Loucy (cell line): Measurements from ENCODE around the gene MKI67.

ENCODE experiments used
- H2AFZ ChIP-seq: fragments of 200-600 bp; sonication (generic); 2 replicates; pipeline ENCODE4 v1.6.0; 2016; ENCODE audit warnings: antibody characterized with exemption, mild to moderate bottlenecking, low read length, moderate library complexity
- H3F3A ChIP-seq: fragments of 200-600 bp; 2 replicates; pipeline ENCODE4 v1.6.0; 2016; ENCODE audit warnings: antibody characterized with exemption, low read depth, mild to moderate bottlenecking
- H3K27me3 ChIP-seq: fragments of 200-600 bp; sonication (generic); 2 replicates; pipeline ENCODE4 v1.6.1; 2014; ENCODE audit warnings: low read length, mild to moderate bottlenecking; ENCODE audit not compliant: insufficient read depth, poor library complexity, severe bottlenecking
- H3K36me3 ChIP-seq: fragments of 200-600 bp; sonication (generic); 2 replicates; pipeline ENCODE4 v1.6.1; 2016; ENCODE audit warnings: low read length; ENCODE audit not compliant: insufficient read depth
- H3K4me1 ChIP-seq: fragments of 200-600 bp; sonication (generic); 2 replicates; pipeline ENCODE4 v1.5.1; 2014; ENCODE audit warnings: low read length, mild to moderate bottlenecking; ENCODE audit not compliant: insufficient read depth, poor library complexity, severe bottlenecking
- H3K4me2 ChIP-seq: fragments of 200-600 bp; sonication (generic); 2 replicates; pipeline ENCODE4 v1.6.0; 2014; ENCODE audit warnings: antibody characterized with exemption, low read length, low read depth, mild to moderate bottlenecking; ENCODE audit not compliant: poor library complexity, severe bottlenecking
- H3K4me3 ChIP-seq: fragments of 200-600 bp; sonication (generic); 2 replicates; pipeline ENCODE4 v1.5.1; 2014; ENCODE audit warnings: low read length, mild to moderate bottlenecking, mixed read lengths; ENCODE audit not compliant: poor library complexity, severe bottlenecking
- H3K79me2 ChIP-seq: fragments of 200-600 bp; sonication (generic); 2 replicates; pipeline ENCODE4 v1.6.1; 2014; ENCODE audit warnings: low read length; ENCODE audit not compliant: insufficient read depth
- H3K9ac ChIP-seq: fragments of 200-600 bp; sonication (generic); 2 replicates; pipeline ENCODE4 v1.6.0; 2014; ENCODE audit warnings: mild to moderate bottlenecking, low read depth, low read length, moderate library complexity; ENCODE audit not compliant: poor library complexity, severe bottlenecking
- H3K9me2 ChIP-seq: fragments of 200-600 bp; sonication (generic); replicated peaks from 2 replicates; pipeline ENCODE4 v1.6.1; 2016; ENCODE audit warnings: low read depth, low read length, mixed read lengths
- H3K9me3 ChIP-seq: fragments of 200-600 bp; sonication (generic); 2 replicates; pipeline ENCODE4 v1.6.1; 2014; ENCODE audit warnings: mild to moderate bottlenecking, antibody characterized with exemption, low read length, low read depth; ENCODE audit not compliant: insufficient read depth
- H4K20me1 ChIP-seq: fragments of 200-600 bp; sonication (generic); 2 replicates; pipeline ENCODE4 v1.6.0; 2014; ENCODE audit warnings: antibody characterized with exemption, low read length, mild to moderate bottlenecking; ENCODE audit not compliant: insufficient read depth, poor library complexity, severe bottlenecking
- EZH2phosphoT487 ChIP-seq: fragments of 200-600 bp; IDR thresholded peaks from 2 replicates; pipeline ENCODE4 v1.6.1; 2018; ENCODE audit warnings: antibody characterized with exemption, mild to moderate bottlenecking, moderate library complexity, borderline replicate concordance
- TF ChIP-seq, protein P1 (sequence below): fragments of 200-600 bp; sonication (generic); conservative IDR thresholded peaks from 2 replicates; pipeline ENCODE4 v1.5.1; 2014; ENCODE audit warnings: mild to moderate bottlenecking, antibody characterized with exemption, low read length

The MKI67 gene

DNA sequence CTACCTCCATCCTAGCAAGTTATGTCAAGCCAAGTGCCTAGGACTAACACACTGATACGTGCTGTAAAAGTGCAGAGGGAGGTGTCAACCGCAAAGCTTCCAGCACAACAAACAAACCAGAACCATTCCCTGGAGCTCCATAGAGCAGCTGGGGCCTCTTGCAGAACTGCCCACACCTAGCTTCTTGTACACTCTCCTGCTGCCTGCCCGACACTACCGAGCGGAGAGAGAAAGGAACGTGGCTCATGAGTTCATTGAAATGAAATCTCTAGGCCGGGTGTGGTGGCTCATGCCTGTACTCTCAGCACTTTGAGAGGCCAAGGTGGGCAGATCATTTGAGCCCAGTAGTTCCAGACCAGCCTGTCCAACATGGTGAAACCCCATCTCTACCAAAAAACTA lies 73.5 kb downstream of the MKI67 start:
- Histone ChIP-seq H3K4me2 (no peak overlapping the region), H3K27me3 (no peaks in the 10 kb centered on the region), H3K9me2 (no peaks in the 10 kb centered on the region), H3K9ac (no peak overlapping the region), H3K4me1 (peaks cover 39% of the 10 kb centered on the region), H3K36me3 (peaks cover 28% of the 10 kb centered on the region; the same call in 1 of the 2 replicates), H3K4me3 (no peak overlapping the region), H3K9me3 (no peaks in the 10 kb centered on the region), H3K79me2 (peaks cover 49% of the 10 kb centered on the region), H3F3A (no peaks in the 10 kb centered on the region), H2AFZ (no peak overlapping the region), H4K20me1 (peaks cover 5% of the 10 kb centered on the region)
- TF ChIP-seq, protein P1, sequence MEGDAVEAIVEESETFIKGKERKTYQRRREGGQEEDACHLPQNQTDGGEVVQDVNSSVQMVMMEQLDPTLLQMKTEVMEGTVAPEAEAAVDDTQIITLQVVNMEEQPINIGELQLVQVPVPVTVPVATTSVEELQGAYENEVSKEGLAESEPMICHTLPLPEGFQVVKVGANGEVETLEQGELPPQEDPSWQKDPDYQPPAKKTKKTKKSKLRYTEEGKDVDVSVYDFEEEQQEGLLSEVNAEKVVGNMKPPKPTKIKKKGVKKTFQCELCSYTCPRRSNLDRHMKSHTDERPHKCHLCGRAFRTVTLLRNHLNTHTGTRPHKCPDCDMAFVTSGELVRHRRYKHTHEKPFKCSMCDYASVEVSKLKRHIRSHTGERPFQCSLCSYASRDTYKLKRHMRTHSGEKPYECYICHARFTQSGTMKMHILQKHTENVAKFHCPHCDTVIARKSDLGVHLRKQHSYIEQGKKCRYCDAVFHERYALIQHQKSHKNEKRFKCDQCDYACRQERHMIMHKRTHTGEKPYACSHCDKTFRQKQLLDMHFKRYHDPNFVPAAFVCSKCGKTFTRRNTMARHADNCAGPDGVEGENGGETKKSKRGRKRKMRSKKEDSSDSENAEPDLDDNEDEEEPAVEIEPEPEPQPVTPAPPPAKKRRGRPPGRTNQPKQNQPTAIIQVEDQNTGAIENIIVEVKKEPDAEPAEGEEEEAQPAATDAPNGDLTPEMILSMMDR: no peak
- TF ChIP-seq EZH2phosphoT487: no peak

DNA sequence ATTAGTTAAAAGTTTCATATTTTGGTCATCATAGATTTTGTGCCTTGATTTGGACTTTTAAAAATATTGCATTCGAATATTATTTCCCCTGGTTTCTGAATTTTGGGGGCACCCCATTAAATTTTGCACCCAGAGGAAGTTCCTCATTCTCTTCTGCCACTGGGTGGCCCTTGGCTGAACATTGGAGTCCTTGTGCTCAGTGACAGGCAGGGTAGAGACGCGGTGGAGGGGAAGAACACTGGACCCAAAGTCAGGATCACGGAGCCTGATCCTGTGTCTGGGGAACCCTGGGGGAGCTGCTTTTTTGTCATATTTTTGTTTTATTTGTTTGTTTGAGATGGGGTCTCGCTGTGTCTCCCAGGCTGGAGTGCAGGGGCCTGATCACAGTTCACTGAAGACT lies 74.7 kb downstream of the MKI67 start:
- H3K9me2 ChIP-seq: no peaks in the 10 kb centered on the region
- H3K9ac ChIP-seq: no peak overlapping the region
- no peak overlapping the region for H2AFZ ChIP-seq
- peaks cover 52% of the 10 kb centered on the region for H3K79me2 ChIP-seq
- H3K4me1 ChIP-seq: peaks cover 46% of the 10 kb centered on the region
- no peaks in the 10 kb centered on the region for H3K9me3 ChIP-seq
- H3K4me2 ChIP-seq: peak overlapping the region; percentile 60
- no peak overlapping the region for H3K4me3 ChIP-seq
- TF ChIP-seq, protein P1: peak; percentile 39
- TF ChIP-seq EZH2phosphoT487: no peak
- peaks cover 20% of the 10 kb centered on the region; the same call in 1 of the 2 replicates for H3K36me3 ChIP-seq
- no peaks in the 10 kb centered on the region for H3K27me3 ChIP-seq
- H4K20me1 ChIP-seq: peaks cover 5% of the 10 kb centered on the region
- H3F3A ChIP-seq: no peaks in the 10 kb centered on the region

DNA sequence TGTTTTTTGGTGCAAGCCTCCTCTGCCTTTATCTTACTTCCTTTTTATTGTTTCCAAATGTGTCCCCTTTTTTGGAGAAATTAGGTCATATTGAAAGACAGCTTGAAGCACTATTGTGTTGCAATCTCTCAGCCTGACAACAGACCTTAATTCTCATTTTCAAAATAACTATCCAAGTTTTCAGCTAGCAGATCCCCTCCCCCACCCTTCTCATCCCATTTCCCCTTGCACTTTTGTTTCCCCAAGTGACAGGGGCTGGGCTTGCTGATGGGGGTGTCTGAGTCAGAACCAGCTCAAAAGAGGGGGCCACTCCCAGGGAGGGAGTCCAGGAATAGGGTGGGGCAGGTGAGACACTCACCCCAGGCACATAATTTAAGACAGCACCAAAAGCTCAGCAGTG lies 75.3 kb downstream of the MKI67 start:
- Histone ChIP-seq H4K20me1 (peaks cover 5% of the 10 kb centered on the region), H3F3A (no peaks in the 10 kb centered on the region), H3K4me2 (peak overlapping the region; percentile 60), H3K79me2 (peaks cover 52% of the 10 kb centered on the region), H3K9me3 (no peaks in the 10 kb centered on the region), H3K9ac (peak overlapping the region; percentile 17), H2AFZ (no peak overlapping the region), H3K4me3 (peak overlapping the region; percentile 41), H3K9me2 (no peaks in the 10 kb centered on the region), H3K36me3 (peaks cover 14% of the 10 kb centered on the region; the same call in 1 of the 2 replicates), H3K4me1 (peaks cover 46% of the 10 kb centered on the region), H3K27me3 (no peaks in the 10 kb centered on the region)
- TF ChIP-seq, protein P1: no peak
- TF ChIP-seq EZH2phosphoT487: no peak
